GM23248 (cell line): ENCODE data around the gene STYXL2.

Source experiments
- EZH2 ChIP-seq: fragments of 200-600 bp; sonication (generic); IDR thresholded peaks from 2 replicates; pipeline ENCODE4 v1.6.1; 2018; ENCODE audit warnings: antibody characterized with exemption, mild to moderate bottlenecking; ENCODE audit not compliant: insufficient read depth, poor library complexity, severe bottlenecking
- EZH2phosphoT487 ChIP-seq: fragments of 200-600 bp; sonication (generic); IDR thresholded peaks from 2 replicates; pipeline ENCODE4 v1.6.1; 2018; ENCODE audit warnings: antibody characterized with exemption, moderate library complexity, mild to moderate bottlenecking, low read depth; ENCODE audit not compliant: insufficient read depth

GRCh38 chr1:167110586-167110985, 16.7 kb downstream of the STYXL2 start:
- TF ChIP-seq EZH2phosphoT487 = no peak
- no peak for TF ChIP-seq EZH2
